GM12892 (cell line): ENCODE measurements around the gene BCKDK.

Source experiments
- POLR2A ChIP-seq: IDR thresholded peaks from 2 replicates; pipeline ENCODE4 v1.6.1; 2011; ENCODE audit warnings: low read depth, low read length, control low read depth
- POLR2AphosphoS5 ChIP-seq: IDR thresholded peaks from 2 replicates; pipeline ENCODE4 v1.6.1; 2011; ENCODE audit warnings: low read depth, low read length, control low read depth

DNA sequence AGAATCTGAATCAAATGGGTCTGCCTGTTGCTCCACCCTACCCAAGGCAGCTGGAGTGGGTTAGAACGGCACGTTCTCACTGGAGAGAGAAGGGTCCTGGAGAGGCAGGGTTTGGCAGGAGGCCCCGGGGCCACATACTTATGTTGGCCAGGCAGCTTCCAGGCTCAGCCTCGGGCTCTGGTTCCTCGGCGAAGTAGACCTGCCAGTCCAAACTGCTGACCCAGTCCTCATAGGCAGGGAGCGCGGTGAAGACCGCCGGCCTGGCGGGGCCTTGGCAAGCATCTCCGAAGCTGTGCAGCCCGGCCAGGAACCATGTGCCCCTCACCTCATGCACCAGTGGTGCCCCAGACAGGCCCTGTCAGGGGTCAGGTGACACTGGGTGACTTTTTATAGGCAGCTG, 24.2 kb upstream of the BCKDK start:
- TF ChIP-seq POLR2AphosphoS5 (no peak), POLR2A (0 out of 2 replicates have a peak, but pooled peaks have one; percentile 3)
